SIG-M5 treated with dmso at 0.1 percent for 504 hours (cell line): ENCODE measurements around the gene MACROD1.

Source experiments
- DNase-seq: peaks from one replicate; lab custom pipeline; 2025; ENCODE audit not compliant: unreplicated experiment; lab: John Stamatoyannopoulos, UW

MACROD1 gene, protein sequence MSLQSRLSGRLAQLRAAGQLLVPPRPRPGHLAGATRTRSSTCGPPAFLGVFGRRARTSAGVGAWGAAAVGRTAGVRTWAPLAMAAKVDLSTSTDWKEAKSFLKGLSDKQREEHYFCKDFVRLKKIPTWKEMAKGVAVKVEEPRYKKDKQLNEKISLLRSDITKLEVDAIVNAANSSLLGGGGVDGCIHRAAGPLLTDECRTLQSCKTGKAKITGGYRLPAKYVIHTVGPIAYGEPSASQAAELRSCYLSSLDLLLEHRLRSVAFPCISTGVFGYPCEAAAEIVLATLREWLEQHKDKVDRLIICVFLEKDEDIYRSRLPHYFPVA

DNA sequence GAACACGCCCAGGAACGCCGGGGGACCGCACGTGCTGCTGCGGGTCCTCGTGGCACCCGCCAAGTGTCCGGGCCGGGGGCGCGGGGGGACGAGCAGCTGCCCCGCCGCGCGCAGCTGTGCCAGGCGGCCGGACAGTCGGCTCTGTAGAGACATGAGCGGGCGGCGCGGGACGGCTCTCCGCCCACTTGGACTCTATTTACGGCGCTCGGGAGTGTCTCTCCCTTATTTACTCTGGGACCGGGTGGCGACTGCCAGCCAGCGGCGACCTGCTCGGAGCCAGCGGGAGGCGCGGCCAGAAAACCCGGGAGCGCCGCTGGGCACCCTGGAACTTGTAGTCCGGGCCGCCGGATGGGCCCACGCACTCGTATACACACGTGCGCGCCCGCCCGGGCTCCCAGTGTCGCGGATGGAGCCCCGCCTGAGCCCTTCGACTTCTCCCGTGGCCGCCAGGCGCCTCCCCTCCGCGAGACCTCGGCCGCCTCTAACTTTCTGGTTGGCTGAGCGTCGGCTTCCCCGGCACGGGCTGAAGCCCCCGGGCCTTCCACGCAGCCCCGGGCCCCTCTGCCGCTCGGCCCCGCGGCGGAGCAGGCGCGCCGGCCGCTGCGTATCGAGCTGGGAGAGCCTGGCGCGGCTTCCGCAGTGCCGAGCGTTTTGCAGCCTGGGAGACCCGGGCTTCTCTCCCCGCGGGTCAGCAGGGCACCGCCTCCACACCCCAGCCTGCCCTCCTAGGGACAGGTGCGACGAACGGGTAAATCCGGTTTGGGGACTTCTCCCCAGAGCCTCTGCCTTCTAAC lies at the start of gene MACROD1:
MACROD1 (minus strand) TSS at position 272 of the 794 bp plus-strand sequence; CDS start at position 153, 119 bp downstream.
- peak; percentile 91 for DNase-seq

DNA sequence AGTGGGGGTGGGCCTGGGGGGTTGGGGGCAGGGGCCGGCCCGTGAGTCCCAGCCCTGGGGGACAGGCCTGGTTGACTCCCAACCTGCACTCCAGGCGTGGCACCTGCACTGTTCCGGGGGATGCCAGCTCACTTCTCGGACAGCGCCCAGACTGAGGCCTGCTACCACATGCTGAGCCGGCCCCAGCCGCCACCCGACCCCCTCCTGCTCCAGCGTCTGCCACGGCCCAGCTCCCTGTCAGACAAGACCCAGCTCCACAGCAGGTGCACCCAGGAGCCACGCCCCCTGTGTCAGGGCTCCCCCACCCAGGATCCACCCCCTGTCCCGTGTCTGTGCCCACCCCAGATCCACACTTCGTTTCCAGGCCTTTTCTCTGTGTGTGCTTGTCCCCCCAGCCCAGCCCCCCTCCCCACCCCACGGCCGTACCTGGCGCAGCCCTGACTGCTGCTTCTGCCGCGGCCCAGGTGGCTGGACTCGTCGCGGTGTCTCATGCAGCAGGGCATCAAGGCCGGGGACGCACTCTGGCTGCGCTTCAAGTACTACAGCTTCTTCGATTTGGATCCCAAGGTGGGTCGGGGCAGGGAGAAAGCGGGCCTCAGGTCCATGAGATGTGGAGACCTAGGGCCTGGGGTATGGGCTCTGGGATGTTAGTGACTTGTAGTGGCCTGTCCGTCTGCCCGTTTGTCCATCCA lies 45.4 kb upstream of the MACROD1 start:
- DNase-seq = no peak

DNA sequence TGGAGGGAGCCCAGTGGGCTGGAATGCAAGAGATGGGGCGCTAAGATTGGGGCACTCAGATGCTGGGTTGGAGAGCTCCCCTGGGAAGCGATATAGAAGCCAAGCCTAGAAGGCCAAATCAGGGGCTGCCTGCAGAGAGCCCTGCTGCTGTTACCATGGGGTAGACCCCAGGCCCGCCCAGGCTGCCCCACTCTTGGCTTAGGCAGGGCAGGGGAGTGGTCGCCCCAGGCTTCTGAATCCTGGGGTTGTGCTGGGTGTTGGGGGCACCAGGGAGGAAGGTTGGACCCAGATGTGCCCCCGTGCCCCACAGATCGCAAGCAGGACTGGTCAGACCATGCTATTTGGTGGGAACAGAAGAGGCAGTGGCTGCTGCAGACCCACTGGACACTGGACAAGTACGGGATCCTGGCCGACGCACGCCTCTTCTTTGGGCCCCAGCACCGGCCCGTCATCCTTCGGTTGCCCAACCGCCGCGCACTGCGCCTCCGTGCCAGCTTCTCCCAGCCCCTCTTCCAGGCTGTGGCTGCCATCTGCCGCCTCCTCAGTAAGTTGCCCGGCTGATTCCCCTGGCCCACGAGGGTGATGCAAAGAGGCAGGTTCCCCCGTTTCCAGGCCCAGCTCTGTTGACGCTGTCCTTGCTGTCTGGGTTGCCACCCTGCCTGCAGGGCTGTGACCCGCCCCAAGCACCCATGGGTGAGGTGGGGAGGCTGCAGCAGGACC lies 44.5 kb upstream of the MACROD1 start:
- no peak for DNase-seq

DNA sequence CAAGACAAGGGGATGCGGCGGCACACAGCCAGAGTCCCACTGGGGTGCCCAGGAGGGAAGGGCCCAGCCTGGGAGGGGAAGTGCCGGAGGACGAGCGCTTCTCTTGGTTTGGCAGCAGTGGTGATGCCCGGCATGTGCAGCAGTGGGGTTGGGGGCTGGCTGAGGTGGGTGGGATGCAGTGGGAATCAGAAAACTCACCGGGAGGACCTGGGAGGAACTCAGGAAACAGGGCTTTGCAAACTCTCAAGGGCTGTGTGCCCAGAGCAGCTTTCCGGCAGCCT lies 43.6 kb upstream of the MACROD1 start:
- DNase-seq = no peak

DNA sequence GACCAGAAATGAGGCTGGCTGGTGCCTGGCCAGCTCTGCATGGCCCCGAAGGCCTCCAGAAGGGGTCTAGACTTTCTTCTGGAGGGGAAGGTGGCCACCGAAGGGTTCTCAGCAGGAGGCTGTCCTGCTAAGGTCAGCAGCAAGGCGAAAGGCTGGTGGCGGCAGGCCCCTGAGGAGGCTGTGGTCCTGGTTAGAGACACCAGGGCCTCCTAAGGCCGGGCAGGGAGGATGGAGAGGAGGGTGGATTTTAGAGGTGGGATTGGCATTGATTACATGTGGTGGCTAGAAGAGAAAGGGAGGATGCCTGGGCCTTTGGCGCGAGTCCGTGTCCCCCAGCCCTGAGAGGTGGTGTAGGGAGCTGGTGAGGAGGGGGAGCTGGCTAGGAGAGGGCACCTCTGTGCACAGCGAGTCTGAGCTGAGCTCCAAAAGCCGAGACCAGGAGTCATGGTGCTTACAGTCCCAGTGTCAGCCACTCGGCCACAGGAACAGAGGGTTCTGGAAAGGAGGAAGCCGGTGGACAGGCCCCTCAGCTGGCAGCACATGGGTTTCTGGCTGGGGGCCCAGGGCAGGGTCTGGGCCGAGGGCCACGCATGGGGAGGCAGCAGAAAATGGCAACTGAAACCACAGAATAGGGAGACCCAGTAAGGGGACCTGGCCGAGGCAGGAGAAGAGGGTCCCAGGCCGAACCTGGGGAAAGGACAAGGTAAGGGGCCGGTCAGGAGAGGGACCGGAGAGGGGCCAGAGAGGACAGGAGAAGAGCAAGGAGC lies 43.1 kb upstream of the MACROD1 start:
- no peak for DNase-seq

DNA sequence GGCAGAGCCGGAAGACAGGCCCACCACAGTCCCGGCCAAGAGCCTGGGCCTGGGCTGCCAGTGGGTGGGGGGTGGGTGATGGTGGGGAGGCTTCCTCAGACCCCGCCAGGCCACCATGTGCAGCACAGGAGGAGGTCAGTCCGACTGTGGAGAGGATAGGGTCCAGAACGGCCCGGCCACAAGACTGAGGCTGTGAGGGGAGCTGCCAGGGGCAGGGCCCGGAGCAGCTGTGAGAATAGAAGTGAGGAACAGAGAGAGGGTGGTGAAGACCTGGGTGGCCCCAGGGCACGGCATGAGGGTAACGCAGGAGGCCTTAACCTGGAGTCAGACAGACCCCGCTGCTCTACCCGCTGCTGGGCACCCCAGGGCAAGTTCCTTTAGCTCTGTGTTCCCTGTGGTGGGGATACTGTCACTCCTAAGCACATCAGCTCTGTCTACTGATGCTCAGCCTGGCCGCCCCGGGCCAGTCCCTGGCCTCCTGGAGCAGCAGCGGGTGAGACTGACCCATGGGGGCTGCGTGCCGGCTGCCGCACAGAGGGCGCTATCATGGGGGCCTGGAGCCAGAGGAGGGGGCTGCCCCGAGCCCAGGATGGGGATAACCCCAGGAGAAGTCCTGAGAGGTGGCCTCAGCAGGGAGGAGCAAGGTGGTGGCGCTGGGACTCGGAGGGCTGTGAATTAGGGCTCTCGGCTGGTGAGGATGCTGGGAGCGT lies 42.3 kb upstream of the MACROD1 start:
- no peak for DNase-seq

DNA sequence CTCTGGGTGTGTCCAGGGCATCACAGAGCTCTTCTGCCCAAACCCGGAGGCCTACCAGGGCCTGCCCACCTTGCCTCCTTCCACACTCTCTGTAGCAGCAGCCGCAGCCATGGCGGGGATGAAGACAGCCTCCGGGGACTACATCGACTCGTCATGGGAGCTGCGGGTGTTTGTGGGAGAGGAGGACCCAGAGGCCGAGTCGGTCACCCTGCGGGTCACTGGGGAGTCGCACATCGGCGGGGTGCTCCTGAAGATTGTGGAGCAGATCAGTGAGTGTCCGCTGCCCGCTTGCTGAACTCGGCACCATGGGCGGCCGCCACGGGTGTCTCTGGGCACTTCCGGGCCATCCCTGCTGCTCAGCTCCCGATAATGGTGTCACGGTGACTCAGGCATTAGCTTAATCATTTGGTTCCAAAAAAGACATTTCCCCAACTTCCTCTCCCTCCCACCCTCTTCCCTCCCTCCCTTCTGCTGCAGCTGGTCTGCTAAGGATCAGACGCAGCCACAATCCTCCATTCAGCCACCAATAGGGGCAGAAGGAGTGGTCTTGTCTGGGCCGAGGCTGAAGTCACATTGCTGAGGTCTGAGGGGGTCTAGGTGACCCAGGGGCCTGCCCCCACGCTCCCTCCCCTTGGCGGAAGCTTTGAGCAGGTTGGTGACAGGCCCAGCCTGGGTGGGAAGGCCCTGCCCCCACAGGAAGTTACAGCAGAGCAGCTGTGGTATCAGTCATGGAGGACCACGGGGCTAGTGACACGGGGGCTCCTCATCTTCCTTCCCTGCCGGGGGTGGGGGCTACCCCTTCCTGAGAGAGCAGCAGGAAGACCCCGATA lies 41.6 kb upstream of the MACROD1 start:
- peak; percentile 90 for DNase-seq

DNA sequence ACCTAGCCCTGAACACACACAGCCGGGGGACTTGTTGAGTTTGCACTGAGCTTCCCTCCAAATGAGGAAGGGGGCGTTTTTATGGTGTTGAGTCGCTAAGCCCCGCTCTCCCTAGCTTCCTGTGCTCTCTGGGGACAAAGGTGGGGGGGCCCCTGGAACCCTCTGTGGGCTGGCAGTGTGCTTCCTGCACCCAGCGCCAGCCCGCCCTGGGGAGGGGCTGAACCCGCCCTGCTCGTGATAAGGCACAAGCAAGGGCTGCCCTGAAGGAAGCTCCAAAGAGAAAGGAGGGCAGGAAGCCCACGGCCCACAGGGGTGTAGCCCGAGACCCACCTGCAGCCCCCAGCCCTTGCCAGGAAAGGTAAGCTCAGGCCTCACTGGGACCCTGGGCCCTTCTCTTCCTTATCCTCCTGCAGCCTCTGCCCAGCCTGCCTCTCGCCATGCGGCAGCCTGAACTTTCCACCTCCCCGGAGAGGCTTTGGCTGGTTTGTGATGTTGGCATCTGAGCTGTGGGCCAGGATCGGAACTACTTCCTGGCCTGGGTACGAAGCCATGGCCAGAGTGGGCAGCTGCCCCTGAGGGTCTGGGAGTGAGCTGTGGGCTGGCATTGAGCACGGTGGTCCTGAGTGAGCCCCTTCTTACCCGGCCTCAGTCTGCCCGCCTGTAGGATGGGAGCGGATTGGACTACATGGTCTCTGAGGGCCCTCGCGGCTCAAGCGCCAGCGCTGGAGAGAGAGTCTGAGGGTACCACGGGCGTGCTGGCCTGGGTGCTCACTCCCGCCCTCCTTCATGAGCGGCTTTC lies 40.7 kb upstream of the MACROD1 start, which contains the start of gene FERMT3:
FERMT3 (plus strand) TSS at position 265 of the 799 bp plus-strand sequence. CDS start 644 bp downstream, outside the sequence.
- peak; percentile 60 for DNase-seq

DNA sequence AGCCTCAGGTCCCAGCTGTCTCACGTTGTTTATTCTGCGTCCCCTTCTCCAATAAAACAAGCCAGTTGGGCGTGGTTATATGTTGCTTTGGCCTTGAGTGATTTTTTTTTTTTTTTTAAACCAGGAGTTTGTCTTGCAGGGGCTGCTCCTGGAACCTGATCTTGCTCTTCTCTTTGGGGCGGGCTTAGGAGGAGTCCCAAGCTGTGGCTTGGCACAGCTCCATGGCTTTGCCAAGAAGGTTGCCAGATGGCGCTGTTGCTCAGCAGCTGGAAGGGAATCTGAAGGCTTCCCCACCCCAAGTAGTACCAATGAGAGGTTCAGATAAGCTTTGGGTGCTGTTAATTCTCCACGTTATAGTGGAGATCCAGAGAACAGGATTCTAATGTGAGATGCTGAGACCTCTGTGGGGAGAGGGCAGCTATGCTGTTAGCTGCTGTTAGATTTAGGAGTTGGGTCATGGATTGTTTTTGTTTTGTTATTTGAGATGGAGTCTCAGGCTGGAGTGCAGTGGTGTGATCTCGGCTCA lies 38.6 kb upstream of the MACROD1 start:
- DNase-seq = peak; percentile 89

DNA sequence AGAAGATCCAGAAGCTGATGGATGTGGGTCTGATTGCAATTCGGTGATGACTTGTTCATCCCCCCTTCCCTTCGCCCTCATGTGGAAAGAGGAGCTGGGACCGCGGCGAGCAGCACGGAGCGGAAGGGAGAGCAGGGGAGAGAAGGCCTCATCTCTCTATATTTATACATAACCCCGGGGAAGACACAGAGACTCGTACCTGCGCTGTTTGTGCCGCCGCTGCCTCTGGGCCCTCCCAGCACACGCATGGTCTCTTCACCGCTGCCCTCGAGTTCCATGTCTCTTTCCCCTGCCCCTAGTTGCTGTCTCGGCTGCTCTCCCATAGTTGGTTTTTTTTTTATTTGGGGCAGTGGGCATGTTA lies 38.1 kb upstream of the MACROD1 start:
- DNase-seq = no peak

DNA sequence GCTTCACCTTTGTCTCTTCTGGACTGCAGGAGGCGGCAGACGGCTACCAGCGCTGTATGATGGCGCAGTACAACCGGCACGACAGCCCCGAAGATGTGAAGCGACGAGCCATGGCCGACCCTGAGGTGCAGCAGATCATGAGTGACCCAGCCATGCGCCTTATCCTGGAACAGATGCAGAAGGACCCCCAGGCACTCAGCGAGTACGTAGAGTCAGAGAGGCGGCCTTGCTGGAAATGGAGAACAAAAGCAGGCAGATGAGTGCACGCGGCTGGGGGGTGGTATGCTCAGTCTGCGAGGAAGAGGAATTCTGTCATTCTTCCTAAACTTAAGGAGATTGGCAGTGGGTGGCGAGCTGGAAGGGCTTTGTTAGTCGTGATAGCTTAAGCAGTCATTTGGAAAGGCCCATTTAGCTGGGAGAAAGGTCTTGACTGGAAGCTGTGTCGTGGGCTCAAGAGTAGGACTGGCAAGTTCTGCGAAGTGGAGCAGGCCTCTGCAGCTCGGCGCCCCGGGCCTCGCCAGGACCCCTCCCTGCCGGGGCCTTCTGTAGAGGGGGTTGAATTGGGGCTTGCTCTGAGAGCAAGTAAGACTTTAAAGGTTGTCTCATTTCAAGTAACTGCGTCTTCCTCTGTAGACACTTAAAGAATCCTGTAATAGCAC lies 37.6 kb upstream of the MACROD1 start:
- no peak for DNase-seq

DNA sequence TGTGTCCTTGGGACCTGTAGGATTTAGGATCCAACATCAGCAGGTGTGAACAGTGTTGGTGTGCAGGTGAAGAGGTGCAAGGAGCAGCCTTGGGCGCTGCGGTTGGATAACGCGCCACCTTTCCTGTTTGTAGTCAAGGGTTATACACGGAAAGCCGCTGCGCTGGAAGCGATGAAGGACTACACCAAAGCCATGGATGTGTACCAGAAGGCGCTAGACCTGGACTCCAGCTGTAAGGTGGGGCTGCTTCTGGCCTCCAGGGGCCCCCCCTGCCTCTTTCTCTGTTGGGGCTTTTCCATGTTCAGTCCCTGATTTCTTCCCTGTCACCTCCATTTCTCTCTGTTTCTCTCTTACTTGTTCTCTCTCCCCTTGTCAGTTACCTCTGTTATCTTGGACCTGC lies 37.1 kb upstream of the MACROD1 start:
- DNase-seq = no peak

DNA sequence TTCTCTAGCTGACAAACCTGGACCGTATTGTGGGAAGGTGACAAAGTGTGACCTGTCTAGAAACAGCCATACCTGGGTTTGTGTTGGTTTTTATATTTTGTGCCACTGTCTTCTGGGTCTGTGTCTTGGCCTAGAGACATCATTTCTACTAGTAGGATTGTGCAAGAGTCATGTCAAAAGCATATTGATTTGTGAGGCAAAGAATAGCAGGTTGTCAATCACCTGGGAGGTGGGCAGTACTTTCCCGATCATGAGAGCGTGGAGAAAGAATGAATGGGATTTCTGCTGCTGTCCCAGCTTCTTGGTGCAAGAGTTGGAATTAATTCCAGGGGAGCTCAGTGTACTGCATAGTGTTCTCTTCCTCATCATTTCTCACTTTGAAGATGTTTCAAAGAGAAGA lies 35.6 kb upstream of the MACROD1 start:
- no peak for DNase-seq

DNA sequence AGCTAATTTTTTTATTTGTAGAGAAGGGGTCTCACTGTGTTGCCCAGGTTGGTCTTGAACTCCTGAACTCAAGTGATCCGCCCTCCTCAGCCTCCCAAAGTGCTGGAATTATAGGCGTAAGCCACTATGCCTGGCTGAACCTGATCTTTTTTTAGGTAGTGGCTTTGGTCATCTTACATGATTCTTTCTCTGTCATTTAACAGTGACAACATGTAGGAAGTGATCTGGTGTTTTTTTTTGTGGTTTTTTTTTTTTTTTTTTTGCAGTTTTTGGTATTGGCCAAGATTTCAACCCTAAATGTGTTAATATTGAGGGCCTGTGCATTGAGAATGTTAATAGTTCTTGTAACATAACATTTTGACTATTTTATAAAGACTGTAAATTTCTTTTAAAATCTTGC lies 32.6 kb upstream of the MACROD1 start:
- DNase-seq = no peak

DNA sequence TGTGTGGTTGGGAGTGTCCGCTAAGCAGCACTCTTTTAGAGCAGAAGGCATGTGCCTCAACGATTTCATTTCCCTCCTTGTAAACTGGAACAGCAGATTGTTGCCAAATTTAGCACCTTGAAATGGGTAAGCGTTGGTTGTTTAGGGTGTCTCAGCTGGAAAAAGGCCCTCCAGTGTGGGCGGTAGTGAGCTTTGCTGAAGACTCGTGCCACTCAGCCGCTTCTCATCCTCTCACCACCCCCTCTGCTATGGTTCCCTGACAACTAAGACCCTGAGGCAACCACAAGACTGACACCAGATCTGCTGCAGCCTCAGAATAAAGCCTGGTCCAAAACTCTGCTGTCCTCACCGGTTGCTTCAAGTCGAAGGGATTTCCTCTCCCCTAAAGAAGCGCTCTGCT lies 30.7 kb upstream of the MACROD1 start:
- no peak for DNase-seq

DNA sequence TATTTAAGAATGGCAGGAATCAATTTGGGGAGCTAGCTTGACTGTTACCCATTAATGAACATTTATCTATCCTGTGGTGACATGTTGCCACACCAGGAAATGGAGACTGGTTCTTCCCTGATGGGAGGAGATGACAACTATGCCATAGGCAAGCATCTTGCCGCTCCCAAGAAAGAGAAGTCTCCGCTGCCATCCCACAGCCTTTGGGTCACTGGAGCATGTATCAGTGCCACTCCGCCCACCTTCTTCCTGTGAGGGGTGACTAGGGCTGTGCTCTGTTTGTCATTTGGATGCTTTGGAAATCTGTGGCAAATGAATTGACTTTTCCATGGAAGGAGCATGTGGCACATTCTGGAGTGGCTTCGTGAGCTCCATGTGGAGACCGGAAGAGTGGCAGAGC lies 26.5 kb upstream of the MACROD1 start:
- DNase-seq = no peak

DNA sequence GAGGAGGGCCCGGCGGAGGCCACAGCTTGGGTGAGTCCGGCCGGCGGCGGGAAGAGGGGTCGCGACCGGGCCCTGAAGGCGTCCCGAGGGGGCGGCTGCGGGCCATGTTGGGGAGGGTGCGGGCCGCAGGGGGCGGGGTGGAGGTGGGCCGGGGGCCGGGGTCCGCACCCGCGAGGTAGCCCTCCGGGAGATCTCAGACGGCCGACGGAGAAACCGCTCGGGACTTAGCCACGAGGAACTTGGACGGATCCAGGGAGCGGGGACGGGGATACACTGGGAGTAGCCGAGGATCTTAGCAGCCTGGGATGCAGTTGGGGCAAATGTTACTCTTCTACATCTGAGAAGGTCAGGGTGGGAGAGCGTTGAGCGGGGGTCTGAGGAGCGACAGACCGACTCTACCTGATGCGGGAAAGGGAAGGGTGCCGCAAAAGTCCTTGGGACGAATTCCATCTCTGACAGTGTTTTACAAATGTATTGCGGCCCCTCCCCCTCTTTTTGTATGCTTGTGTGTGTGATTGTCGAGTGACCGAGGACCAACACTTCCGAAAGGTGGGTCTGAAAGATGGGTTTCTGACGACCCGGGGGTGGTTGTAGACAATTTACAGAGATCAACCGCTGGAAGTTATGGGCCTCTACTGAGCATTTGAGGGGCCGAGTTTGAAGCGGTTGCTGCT lies 20.7 kb upstream of the MACROD1 start:
- no peak for DNase-seq
